ENCODE data around the gene EPHA2. TPM values are rescaled to one million over a fixed set of nuclear protein-coding genes. Genes with fewer than 3 reads are reported as not detected.

Gene EPHA2
- total and polyA plus RNA-seq, 12 donors: 7.8 to 25.1 (median 11.3) TPM

GRCh38 chr1:16151196-16151994, 4.5 kb downstream of the EPHA2 start:
- DNase-seq (peak in 1 of 2 donors; percentile 34), ATAC-seq (no peak)
- TF ChIP-seq CTCF (IDR thresholded peaks at IDR 0.05): peak in 3 of 9 donors; percentile 23 to 29 (median 25)
- WGBS, 2 donors: 49% methylated on average over 9 of the region's 9 CpGs
- peaks cover 42 to 84% (median 72%) of the 10 kb centered on the region in 9 donors for H3K4me1 ChIP-seq
- H3K27ac ChIP-seq: peak overlapping the region; percentile 35 to 97 (median 94)
- no peaks in the 10 kb centered on the region for H3K9me3 ChIP-seq
- peaks cover 0 to 33% (median 0%) of the 10 kb centered on the region in 7 donors for H3K27me3 ChIP-seq
- intact Hi-C loops (cut with DNase I): loop anchor here in 1 of 10 donors (5.0 kb wide), 1 partner anchor 36 kb away; no protein-coding TSS in a partner anchor
- peaks cover 0 to 41% (median 21%) of the 10 kb centered on the region in 9 donors for H3K36me3 ChIP-seq
- H3K4me3 ChIP-seq: peak overlapping the region in 4 of 10 donors; percentile 22 to 87 (median 72)

- Histone ChIP-seq H3K9me3 (no peaks in the 10 kb centered on the region), H3K4me3 (peak overlapping the region in 2 of 10 donors; percentile 7 to 74), H3K27ac (peak overlapping the region in 9 of 10 donors; percentile 83 to 97 (median 94)), H3K27me3 (peaks cover 0 to 27% (median 0%) of the 10 kb centered on the region in 7 donors), H3K4me1 (peaks cover 46 to 84% (median 77%) of the 10 kb centered on the region in 9 donors), H3K36me3 (peaks cover 0 to 41% (median 21%) of the 10 kb centered on the region in 9 donors)
- 76 to 80% methylated on average over 6 of the region's 6 CpGs for WGBS, 2 donors
- intact Hi-C loops (cut with DNase I): loop anchor here in 1 of 10 donors (5.0 kb wide), 1 partner anchor 37 kb away; no protein-coding TSS in a partner anchor
- DNase-seq (no peak), ATAC-seq (no peak)
- no peak for TF ChIP-seq CTCF (IDR thresholded peaks at IDR 0.05)
These were observed 5.4 kb downstream of the EPHA2 start for GRCh38 chr1:16150508-16150907.

GRCh38 chr1:16149702-16150488, 6.0 kb downstream of the EPHA2 start:
- peak overlapping the region in 8 of 10 donors; percentile 83 to 97 (median 94) for H3K27ac ChIP-seq

More at GRCh38 chr1:16149702-16150488, 6.0 kb downstream of the EPHA2 start:
- Histone ChIP-seq H3K4me3 (no peak overlapping the region), H3K36me3 (peaks cover 0 to 41% (median 21%) of the 10 kb centered on the region in 9 donors), H3K4me1 (peaks cover 53 to 90% (median 82%) of the 10 kb centered on the region in 9 donors), H3K27me3 (peaks cover 0 to 21% (median 0%) of the 10 kb centered on the region in 7 donors), H3K9me3 (no peaks in the 10 kb centered on the region)
- ATAC-seq (no peak), DNase-seq (no peak)
- no peak for TF ChIP-seq CTCF (IDR thresholded peaks at IDR 0.05)
- WGBS, 2 donors: 77 to 81% methylated on average over 12 of the region's 12 CpGs
- intact Hi-C loops (cut with DNase I): loop anchor here in 3 of 10 donors (5.0 kb wide), 2 partner anchors 32 to 37 kb away; no protein-coding TSS in a partner anchor

Data from heart right ventricle (tissue), 16 donors.